GM12891 (cell line): ENCODE measurements around the gene GABBR2.

Experiments used
- PAX5 ChIP-seq: IDR thresholded peaks from 2 replicates; pipeline ENCODE4 v1.6.1; 2011; ENCODE audit warnings: low read length, moderate library complexity, mild to moderate bottlenecking; ENCODE audit not compliant: insufficient read depth, severe bottlenecking
- POLR2A ChIP-seq: IDR thresholded peaks from 2 replicates; pipeline ENCODE4 v1.6.1; 2011; ENCODE audit warnings: low read depth, low read length, control low read depth
- POLR2AphosphoS5 ChIP-seq: IDR thresholded peaks from 2 replicates; pipeline ENCODE4 v1.6.1; 2011; ENCODE audit warnings: low read depth, low read length, control low read depth
- POU2F2 ChIP-seq: IDR thresholded peaks from 2 replicates; pipeline ENCODE4 v1.6.1; 2011; ENCODE audit warnings: low read depth, mild to moderate bottlenecking, control low read depth, low read length, moderate library complexity
- SPI1 ChIP-seq: IDR thresholded peaks from 2 replicates; pipeline ENCODE4 v1.6.1; 2011; ENCODE audit warnings: low read depth, low read length, control low read depth
- TAF1 ChIP-seq: IDR thresholded peaks from 2 replicates; pipeline ENCODE4 v1.6.1; 2011; ENCODE audit warnings: low read depth, low read length, control low read depth

GRCh38 chr9:98315067-98315453 is 393.7 kb downstream of the GABBR2 start:
- no peak for TF ChIP-seq POLR2A
- TF ChIP-seq POLR2AphosphoS5 = no peak
- no peak for TF ChIP-seq SPI1
- TF ChIP-seq TAF1 = no peak
- no peak for TF ChIP-seq PAX5
- no peak for TF ChIP-seq POU2F2
